22Rv1 (cell line): Measurements from ENCODE around the gene RAB6B.

ENCODE experiments used
- H3K27ac ChIP-seq: fragments of 450-650 bp; 2 replicates; pipeline ENCODE4 v1.5.1; 2017
- ZFX ChIP-seq: fragments of 450-650 bp; IDR thresholded peaks from 2 replicates; pipeline ENCODE4 v1.6.1; 2017; ENCODE audit warnings: antibody characterized with exemption, borderline replicate concordance
- TF ChIP-seq, protein P1 (sequence below): fragments of 450-650 bp; IDR thresholded peaks from 2 replicates; pipeline ENCODE4 v1.5.1; 2017; ENCODE audit warnings: mild to moderate bottlenecking

The RAB6B gene

DNA sequence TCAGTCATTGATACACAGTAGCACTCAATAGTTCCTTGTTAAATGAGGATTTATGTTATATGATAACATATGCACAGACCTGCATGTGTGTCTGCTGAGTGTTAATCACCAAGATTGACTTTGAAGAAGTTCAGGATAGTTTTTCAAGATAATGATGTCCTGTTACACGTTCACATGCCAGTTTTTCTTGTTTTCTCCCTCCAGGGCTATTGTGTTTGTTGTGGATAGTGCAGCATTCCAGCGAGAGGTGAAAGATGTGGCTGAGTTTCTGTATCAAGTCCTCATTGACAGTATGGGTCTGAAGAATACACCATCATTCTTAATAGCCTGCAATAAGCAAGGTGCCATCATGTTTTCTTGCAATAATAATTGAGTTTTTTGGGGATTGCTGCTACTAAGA, 80.3 kb downstream of the RAB6B start:
- no peak for TF ChIP-seq ZFX
- TF ChIP-seq, protein P1, sequence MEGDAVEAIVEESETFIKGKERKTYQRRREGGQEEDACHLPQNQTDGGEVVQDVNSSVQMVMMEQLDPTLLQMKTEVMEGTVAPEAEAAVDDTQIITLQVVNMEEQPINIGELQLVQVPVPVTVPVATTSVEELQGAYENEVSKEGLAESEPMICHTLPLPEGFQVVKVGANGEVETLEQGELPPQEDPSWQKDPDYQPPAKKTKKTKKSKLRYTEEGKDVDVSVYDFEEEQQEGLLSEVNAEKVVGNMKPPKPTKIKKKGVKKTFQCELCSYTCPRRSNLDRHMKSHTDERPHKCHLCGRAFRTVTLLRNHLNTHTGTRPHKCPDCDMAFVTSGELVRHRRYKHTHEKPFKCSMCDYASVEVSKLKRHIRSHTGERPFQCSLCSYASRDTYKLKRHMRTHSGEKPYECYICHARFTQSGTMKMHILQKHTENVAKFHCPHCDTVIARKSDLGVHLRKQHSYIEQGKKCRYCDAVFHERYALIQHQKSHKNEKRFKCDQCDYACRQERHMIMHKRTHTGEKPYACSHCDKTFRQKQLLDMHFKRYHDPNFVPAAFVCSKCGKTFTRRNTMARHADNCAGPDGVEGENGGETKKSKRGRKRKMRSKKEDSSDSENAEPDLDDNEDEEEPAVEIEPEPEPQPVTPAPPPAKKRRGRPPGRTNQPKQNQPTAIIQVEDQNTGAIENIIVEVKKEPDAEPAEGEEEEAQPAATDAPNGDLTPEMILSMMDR = no peak
- H3K27ac ChIP-seq = no peak overlapping the region

DNA sequence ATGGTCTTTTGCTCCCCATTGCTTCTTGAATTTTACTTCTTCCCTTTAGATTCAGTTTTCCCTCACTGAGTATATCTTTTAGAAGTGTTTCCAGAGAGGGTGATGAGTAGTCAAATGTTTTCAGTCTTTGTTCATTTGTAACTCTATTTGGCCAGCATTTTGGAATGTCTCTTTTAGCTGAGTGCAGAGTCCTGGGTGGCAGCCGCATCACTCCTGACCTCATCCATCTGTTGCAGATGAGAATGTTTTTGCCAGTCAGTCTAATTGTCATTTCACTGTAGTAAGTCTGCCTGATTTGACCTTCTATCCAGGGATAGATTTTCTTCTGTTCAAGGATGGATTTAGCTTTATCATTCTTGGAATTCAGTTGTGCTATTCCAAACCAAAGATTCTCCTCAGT, 82.8 kb downstream of the RAB6B start:
- no peak overlapping the region for H3K27ac ChIP-seq

DNA sequence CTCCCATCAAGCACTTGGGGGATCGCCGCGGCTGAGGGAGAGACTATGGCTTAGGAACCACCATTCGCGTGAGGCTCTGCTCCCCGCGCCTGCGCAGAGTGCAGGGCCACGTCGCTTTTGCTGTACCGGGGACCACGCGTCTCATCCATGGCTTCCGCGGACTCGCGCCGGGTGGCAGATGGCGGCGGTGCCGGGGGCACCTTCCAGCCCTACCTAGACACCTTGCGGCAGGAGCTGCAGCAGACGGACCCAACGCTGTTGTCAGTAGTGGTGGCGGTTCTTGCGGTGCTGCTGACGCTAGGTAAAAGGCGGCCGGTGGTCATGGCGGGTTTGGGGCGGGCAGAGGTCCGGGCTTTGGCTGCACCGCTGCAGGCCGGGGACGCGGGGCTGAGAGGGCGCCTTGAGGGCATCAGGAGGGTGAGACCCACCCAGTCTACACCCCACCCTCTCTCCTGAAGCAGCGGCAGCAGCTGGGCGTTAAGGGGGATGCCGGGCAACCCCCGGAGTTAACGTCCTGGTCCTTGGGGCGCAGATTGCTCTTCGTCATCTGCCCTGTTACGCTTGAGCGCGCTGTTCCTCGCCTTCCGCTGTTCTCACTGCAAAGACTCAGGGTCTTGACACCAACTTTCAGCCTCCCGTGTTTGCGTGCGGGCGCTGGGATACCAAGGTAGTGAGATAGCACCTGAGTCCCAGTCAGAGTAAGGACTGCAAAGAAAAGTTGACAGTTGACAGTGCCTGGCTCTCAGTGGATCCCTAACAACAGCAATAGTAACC, 89.8 kb downstream of the RAB6B start, which contains the start of gene SRPRB:
Gene SRPRB (plus strand): TSS at position 114 of the 774 bp plus-strand sequence. CDS start 34 bp downstream, at position 148.
- TF ChIP-seq ZFX = no peak
- TF ChIP-seq, protein P1 = no peak
- peak within 1 kb of the TSS; percentile 58 for H3K27ac ChIP-seq

More for the DNA sequence above, 82.8 kb downstream of the RAB6B start:
- TF ChIP-seq, protein P1 = no peak
- TF ChIP-seq ZFX = no peak

DNA sequence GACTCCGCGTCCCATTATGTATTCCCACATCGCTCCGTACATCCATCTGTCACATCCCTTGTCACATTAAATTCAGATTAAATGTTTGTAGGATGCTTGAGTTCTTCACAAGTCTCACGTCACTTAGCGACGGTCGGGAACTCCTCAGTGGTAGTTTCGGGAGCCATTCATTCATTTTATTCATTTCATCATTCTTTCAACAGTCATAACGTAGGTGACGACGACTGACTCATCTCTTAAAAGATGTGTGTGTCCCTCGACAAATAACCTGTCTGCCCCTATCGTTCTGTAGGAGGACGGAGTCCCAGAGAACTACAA, 90.3 kb downstream of the RAB6B start:
- TF ChIP-seq, protein P1 = no peak
- TF ChIP-seq ZFX = no peak
- no peak overlapping the region for H3K27ac ChIP-seq

DNA sequence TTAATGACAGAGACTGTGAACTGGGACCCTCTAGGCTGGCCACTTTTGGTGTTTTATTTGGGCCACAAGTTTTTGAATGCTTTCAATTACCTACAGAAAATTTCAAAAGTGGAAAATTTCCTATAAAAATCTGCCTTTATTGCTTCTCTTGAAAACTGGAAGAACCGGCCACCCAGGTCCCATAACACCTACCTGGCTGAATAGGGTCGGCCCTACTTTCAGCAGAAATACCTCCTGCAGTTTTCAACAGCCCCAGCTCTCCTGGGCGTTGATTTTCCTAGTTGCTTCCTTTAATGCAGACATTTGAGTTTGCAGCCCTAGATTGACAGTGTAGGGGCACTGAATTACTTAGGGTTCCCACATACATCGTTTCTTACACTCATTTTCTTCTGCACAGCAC, 90.8 kb downstream of the RAB6B start:
- TF ChIP-seq ZFX = no peak
- TF ChIP-seq, protein P1 = no peak
- no peak overlapping the region for H3K27ac ChIP-seq

DNA sequence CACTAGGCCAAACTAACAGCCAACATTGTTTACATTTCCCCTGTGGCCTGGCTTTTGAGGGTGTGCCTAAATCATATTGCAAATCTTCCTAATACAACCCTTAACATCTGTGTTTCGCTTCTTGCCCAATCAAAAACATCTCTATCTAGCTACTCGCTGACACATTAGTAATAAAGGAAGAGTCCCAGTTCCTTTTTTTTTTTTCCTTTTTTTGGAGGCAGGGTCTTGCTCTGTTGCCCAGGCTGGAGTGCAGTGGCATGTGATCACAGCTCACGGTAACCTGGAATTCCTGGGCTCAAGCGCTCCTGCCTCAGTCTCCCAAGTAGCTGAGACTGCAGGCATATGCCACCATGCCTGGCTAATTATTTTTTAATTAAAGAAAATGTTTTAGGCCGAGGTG, 92.2 kb downstream of the RAB6B start:
- TF ChIP-seq, protein P1 = no peak
- no peak for TF ChIP-seq ZFX
- no peak overlapping the region for H3K27ac ChIP-seq

DNA sequence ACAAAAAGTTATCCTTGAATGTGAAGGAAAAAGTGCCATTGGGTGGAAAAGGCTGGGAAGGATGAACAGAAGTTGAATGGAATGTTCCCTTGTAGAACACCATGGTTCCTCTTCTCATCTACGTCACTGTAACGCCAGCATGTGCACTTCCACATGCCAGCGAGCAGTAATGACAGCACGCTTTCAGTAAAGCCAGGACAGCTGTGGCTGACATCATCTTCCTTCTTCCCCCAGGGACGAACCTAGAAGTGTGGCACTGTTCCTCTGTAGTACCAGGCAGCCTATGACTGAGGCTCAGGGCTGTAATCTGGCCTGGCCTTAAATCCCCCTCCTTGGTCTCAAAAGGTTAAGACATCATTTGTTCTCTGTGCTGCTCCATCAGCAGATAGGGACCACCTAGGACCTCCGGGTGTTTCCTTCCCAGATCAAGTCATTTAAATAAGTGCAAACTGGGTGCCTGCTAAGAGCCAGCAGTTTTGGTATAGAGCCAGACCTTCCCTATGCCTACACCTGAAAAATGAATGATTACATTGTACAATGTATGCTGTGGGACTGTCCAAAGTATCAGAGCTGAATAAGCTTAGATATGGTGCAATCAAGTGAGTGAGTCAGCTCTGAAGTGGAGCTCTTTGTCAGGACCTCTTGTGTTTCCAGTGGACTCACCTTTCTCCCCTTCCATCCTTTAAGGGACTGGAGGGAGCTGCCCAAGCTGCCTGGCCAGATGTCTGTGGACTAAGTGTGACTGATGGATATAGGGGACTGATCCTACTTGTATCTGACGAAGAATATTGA, 95.7 kb downstream of the RAB6B start:
- H3K27ac ChIP-seq = no peak overlapping the region
- no peak for TF ChIP-seq ZFX
- TF ChIP-seq, protein P1 = no peak
